Astrocyte of the cerebellum (primary cell): ENCODE measurements around the gene NR1I3.
"Not testable (repeated sequence)": the region's sequence is repeated elsewhere in the genome, so short reads cannot be mapped to it uniquely, and the experiment has no call there.

ENCODE experiments used
- DNase-seq: peaks from one replicate; pipeline ENCODE4 v3.0.0-alpha.2; 2011; ENCODE audit warnings: low read depth
- H3K4me3 ChIP-seq: 2 replicates; pipeline ENCODE4 v1.5.1; 2011; ENCODE audit warnings: mild to moderate bottlenecking, low read depth, low read length, moderate library complexity
- CTCF ChIP-seq: IDR thresholded peaks from 2 replicates; pipeline ENCODE4 v1.5.1; 2012; ENCODE audit warnings: low read length, low read depth, moderate library complexity, mild to moderate bottlenecking; ENCODE audit errors: missing control alignments
- in situ Hi-C: cut with HindIII; loops from 2 replicates; pipeline ENCODE4 v1.10.0; 2017; ENCODE audit warnings: low sequenced_read_pairs

NR1I3 gene

GRCh38 chr1:161250829-161251228 lies 12.8 kb upstream of the NR1I3 start:
- no peak for TF ChIP-seq CTCF
- in situ Hi-C loops: no loop called here
- H3K4me3 ChIP-seq: no peak overlapping the region
- DNase-seq: no peak

GRCh38 chr1:161250100-161250499 lies 12.1 kb upstream of the NR1I3 start:
- DNase-seq, in situ Hi-C loops, H3K4me3 ChIP-seq: not testable (repeated sequence)

- in situ Hi-C loops: no loop called here
- no peak for DNase-seq
- no peak overlapping the region for H3K4me3 ChIP-seq
- TF ChIP-seq CTCF: no peak
Observed at GRCh38 chr1:161244888-161245287, 6.9 kb upstream of the NR1I3 start.

DNA sequence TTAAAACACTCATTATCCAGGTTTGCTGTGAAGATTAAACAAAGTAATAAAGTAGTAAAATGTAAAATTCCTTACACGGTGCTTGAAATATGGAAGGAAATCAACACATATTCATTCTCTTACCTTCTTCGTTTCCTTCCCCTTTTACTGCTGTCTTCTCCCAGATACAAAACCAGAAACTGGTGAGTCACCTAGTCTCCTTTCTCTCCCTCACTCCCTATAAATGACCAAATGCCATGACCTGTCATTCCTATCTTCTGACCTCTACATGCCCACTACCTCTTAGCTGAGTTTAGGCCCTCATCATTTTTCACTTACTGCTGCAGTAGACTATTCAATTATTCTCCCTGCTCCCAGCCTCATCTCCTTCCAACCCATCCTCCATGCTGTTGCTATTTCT lies 4.3 kb upstream of the NR1I3 start:
- DNase-seq: no peak
- in situ Hi-C loops: no loop called here
- no peak for TF ChIP-seq CTCF
- H3K4me3 ChIP-seq: no peak overlapping the region

- no peak for TF ChIP-seq CTCF
- H3K4me3 ChIP-seq: no peak overlapping the region
- in situ Hi-C loops: no loop called here
- DNase-seq: no peak
Observed at GRCh38 chr1:161241682-161242081, 3.7 kb upstream of the NR1I3 start.

DNA sequence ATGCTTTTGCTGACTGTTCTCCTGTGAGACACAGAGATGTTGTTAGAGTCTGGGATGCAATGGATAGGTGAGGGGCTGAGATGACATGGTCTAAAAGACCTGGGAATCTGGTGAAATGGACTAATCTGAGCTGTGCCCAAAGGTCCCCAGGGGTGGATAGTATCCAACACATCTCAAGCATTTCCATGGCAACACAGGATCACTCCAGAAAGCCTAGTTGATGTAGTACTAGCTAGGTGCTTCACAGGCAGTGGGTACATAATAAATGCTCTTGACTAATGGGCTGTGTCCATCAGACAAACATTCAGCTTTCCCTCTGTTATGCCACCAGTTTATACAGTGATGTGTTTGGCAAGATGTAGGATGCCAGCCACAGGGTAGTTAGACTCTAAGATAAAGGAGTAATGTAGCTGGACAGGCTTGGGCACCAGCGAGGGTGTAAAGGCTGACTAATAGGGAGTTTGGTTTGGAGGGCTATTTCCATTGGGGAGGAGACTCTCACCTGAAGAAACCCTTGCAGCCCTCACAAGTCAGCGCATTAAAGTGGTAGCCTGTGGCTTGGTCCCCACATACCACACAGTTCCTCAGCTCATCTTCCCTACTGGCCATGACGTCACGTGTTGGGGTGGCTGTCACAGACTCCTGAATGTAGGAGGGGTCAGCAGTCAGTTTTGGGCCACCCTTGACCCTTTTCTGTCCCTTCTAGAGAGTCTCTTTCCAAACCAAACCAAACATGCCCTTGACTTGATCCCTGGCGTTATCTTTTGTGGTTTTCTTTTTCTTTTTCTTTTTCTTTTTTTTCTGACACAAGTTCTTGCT lies 1.8 kb downstream of the NR1I3 start:
- in situ Hi-C loops: no loop called here
- no peak for DNase-seq
- TF ChIP-seq CTCF: no peak
- no peak overlapping the region for H3K4me3 ChIP-seq

DNA sequence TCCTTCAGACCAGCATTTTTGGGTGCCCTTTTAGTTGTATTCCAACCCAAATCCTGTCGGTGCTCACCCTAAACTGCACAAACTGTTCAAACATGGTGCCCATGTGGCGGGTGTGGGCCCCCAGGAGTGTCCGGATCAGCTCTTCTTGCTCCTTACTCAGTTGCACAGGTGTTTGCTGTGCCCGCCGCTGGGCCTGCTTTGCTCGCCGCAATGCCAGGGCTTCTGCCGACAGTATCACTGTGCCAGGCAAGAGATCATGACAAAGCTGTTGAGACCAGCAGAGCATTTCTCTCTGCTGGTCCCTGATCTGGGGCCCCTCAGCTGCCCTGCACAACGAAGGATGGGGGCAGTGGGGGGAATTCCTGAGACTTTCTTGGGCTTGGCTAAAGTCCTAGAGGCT lies 4.9 kb downstream of the NR1I3 start:
- TF ChIP-seq CTCF: no peak
- in situ Hi-C loops: no loop called here
- H3K4me3 ChIP-seq: no peak overlapping the region
- no peak for DNase-seq
